GM21619 (cell line): Measurements from ENCODE around the gene YJEFN3.

Experiments used
- ATAC-seq: cut with Tn5 transposase; IDR thresholded peaks from one replicate; pipeline ENCODE4 v1.9.1; 2021; ENCODE audit not compliant: unreplicated experiment

The YJEFN3 gene

DNA sequence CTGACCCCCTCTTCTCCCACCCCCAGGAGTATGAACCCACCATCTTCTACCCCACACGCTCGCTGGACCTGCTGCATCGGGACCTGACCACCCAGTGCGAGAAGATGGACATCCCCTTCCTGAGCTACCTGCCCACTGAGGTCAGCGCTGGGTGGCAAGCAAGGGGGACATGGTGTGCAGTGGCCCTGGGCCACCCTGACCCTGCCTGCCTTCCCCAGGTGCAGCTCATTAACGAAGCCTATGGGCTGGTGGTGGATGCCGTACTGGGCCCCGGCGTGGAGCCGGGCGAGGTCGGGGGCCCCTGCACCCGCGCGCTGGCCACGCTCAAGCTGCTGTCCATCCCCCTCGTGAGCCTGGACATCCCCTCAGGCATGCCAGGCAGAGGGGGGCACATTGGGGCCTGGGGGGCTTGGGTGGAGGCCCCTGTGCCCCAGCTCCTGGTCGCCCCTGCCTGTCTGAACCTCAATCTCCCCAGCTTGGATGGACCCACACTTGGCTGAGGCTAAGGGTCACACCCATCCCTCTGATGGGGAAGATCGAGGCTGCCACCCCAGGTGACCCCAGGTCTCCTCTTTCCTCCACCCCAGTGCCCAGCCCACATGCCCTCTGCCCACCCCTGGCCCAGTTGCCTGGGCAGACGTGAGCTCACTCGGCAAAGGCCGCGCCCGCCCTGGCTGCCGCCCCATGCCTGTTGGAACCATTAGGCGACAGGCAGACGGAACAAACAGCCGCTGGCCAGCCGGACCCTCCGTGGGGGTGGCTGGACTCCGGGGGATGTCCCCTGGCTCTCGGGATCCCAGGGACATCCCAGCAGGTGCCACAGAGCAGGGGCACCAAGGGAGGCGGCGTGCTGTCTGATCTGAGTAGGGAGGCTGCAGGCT lies 6.8 kb downstream of the YJEFN3 start:
- ATAC-seq: no peak

DNA sequence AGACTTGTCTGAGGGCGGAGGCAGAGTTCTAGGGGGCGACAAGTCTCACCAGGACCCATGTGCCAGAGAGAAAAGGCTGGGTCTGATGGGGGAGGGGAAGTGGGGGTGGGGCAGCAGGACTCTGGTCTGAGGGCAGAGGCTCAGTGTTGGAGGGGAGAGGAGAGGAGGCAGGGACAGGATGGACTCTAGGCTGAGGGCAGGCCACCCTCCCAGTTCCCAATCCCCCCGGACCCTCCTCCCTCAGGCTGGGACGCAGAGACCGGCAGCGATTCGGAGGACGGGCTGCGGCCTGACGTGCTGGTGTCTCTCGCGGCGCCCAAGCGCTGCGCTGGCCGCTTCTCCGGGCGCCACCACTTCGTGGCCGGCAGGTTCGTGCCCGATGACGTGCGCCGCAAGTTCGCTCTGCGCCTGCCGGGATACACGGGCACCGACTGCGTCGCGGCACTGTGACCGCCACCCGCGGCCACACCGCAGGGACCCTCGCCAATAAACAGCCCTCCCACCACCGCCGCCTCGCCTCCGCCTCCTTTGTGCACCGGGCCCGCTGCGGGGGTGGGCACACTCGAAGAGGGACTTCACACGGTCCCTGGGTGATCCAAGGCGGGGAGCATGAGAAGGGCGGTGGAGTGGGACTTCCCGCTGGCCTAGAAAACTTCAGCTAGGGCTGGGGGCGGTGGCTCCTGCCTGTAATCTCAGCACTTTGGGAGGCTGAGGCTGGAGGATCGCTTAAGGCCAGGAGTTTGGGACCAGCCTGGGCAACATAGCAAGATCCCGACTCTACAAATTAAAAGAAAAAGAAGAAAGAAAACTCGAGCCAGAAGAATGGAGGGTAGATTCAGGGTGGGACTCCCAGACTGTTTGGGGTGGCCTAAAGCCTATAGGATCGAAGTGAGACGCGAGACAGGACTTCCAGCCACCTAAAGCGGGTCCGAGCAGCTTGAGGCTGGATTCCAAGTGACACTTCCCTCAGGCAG lies 8.7 kb downstream of the YJEFN3 start:
- no peak for ATAC-seq

DNA sequence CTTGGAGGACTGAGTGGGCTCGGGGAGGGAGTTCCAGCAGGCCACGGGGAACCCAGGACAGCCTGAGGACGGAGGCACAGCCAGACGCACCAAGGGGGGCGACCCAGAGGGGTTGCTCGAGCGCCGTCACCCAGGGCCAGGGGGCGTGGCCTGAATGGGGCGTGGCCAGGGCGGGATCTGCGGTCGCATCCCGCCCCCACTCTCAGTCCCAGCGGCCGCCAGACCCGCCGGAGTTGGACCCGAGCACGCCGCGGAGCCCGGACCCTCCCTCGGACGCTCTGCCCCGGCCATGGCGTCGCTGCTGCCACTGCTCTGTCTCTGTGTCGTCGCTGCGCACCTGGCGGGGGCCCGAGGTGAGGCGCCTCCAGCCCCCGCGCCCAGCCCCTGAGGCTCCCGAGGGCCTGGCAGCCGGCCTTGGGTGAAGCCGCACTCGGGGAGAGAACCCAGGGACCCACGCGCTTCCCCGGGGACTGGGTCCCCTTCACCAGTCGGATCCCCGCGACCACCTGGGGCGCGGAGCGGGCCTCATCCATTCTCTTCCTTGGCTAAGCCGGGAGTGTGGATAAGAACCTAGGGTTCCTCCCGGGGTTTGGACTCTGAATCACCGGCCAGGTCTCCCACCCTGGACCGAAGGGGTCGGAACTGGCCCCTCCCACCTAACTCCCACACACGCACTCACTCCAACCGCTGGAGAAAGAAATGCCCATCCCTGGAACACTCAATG lies 9.5 kb downstream of the YJEFN3 start, which contains the start of gene CILP2:
TSS of gene CILP2 (plus strand) at position 205 of the 724 bp plus-strand sequence. CDS start at position 290, 85 bp downstream.
- no peak for ATAC-seq

DNA sequence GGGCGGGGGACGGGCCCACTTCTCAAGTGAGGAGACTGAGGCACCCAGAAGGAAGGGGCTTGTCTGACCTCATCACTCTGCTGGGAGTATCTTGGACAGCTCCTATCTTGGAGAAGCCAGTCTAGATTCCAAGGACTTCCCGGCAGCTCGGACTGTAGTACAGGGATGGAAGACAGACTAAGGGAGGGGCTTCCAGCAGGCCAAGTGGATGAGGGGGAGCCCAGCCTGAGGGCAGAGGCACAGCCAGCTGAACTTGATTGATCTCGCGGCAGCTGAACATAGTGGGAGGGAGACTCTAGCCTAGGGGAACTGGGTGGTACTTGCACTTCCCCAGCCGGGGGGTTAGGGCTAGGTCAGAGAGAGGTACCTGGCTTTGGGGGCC lies 10.1 kb downstream of the YJEFN3 start:
- no peak for ATAC-seq

DNA sequence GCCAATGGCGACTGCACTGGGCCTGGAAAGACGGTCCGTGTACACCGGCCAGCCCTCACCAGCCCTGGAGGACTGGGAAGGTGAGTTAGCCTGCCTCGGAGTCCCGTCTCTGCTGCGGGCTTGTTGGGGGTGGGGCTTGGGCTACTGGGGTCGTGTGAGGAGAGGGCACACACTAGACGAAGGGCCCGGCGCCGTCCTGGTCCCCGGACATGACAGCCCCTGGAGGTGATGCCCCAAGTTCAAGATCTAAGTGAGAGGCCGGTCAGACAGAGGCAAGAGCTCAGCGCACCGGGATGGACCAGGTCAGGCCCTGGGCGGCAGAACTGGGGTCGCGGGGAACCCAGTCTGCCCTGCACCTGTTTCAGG lies 11.0 kb downstream of the YJEFN3 start:
- ATAC-seq: no peak

DNA sequence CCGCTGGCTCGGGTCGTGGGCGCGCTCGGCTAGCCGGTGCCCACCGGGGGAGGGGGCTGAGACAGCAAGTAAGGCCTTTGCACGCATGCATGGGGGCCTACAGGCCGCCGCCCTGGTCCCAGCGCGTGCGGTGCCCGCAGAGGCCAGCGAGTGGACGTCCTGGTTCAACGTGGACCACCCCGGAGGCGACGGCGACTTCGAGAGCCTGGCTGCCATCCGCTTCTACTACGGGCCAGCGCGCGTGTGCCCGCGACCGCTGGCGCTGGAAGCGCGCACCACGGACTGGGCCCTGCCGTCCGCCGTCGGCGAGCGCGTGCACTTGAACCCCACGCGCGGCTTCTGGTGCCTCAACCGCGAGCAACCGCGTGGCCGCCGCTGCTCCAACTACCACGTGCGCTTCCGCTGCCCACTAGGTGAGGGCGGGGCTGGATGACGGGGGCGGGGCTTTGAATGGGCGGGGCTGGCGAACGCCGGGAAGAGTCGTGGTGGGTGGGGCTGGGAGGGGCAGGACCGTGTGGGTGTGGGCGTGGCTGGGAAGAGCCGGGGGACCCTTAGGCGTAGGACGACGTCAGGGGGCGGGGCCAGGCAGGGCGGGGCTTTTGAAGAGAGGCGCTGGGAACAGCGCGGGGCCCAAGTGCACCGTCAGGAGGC lies 11.5 kb downstream of the YJEFN3 start:
- ATAC-seq: no peak

DNA sequence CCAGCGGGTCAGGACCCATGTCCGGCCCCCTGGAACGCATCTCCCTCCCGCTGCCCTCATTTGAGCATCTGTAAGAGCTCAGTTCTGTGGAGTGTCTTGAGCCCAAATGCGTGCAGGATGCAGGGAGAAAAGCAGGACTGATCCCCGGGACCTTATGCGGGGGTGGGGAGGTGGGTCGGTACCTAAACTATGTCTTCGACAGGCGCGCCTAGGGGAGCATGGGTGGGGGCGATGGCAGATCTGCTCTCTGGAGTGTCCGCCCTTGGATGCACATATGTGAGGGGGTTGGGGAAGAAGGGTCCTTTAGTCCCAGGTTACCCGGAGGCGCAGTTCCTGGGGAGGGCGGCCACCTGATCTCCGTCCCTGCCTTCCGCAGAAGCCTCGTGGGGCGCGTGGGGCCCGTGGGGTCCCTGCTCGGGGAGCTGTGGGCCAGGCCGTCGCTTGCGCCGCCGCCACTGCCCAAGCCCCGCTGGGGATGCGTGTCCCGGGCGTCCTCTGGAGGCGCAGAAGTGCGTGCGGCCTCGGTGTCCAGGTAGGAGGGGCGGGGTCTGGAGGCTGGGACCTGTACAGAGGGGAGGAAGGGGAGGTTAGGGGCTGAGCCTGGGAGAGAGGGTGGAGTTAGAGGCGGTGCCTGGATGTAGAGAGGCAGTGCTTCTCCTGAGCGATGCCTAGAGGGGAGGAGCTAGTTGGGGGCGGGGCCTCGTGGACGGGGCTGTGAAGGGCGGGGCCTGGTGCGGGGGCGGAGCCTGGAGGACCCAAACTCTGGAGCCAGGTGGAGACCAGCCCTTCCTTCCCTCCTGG lies 12.2 kb downstream of the YJEFN3 start:
- peak; percentile 62 for ATAC-seq

DNA sequence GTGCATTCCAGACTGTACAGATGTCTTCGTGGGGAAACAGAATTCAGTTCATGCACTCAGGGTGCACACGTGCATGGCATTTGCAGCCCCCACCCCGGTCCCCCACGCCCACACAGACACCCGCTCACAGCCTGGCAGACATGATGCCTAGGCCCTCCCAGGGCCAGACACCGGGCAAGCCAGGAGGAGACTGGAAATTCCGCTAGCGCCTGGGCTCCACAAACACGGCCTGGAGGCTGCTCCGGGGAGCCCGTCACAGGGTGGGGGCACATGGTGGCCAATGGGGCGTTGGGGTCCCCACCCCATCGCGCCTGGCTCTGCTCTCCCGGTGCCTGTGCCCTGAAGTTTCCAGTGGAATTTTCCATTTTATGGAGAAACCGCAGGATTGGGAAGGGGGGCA lies 12.9 kb downstream of the YJEFN3 start:
- ATAC-seq: no peak

DNA sequence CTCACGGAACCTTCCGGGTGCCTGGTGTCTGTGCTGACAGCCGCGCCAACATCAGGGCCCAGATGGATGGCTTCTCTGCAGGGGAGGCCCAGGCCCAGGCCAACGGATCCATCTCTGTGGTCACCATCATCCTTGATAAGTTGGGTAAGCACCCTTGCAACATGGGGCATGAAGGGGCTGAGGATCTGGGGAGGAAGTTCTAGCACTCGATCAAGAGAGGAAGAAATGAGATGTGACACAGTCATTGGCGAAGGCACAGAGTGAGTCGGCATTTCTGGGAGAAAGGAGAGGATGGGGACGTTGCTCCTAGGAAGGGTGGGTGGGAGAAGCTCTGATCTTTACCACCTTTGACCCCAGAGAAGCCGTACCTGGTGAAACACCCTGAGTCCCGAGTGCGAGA lies 13.8 kb downstream of the YJEFN3 start:
- no peak for ATAC-seq

DNA sequence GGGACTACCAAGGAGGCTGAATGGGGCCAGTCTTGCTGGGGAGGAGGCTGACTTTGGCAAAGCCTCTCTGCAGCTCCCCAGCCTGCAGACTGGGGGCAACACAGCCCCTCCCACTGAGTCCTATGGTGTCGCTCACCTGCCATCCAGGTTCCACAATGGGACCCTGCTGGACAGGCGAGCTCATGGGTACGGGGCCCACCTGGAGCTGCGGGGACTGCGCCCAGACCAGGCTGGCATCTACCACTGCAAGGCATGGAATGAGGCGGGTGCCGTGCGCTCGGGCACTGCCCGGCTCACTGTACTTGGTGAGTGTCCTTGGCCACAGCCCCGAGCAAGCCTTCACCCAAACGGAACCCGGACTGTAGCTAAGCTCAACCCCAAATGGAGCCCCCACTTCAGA lies 14.4 kb downstream of the YJEFN3 start:
- ATAC-seq: no peak

DNA sequence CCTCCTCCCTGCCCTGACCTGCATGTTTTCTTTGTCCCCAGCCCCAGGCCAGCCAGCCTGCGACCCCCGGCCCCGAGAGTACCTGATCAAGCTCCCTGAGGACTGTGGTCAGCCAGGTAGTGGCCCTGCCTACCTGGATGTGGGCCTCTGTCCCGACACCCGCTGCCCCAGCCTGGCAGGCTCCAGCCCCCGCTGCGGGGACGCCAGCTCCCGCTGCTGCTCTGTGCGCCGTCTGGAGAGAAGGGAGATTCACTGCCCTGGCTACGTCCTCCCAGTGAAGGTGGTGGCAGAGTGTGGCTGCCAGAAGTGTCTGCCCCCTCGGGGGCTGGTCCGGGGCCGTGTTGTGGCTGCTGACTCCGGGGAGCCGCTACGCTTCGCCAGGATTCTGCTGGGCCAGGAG lies 14.9 kb downstream of the YJEFN3 start:
- no peak for ATAC-seq

DNA sequence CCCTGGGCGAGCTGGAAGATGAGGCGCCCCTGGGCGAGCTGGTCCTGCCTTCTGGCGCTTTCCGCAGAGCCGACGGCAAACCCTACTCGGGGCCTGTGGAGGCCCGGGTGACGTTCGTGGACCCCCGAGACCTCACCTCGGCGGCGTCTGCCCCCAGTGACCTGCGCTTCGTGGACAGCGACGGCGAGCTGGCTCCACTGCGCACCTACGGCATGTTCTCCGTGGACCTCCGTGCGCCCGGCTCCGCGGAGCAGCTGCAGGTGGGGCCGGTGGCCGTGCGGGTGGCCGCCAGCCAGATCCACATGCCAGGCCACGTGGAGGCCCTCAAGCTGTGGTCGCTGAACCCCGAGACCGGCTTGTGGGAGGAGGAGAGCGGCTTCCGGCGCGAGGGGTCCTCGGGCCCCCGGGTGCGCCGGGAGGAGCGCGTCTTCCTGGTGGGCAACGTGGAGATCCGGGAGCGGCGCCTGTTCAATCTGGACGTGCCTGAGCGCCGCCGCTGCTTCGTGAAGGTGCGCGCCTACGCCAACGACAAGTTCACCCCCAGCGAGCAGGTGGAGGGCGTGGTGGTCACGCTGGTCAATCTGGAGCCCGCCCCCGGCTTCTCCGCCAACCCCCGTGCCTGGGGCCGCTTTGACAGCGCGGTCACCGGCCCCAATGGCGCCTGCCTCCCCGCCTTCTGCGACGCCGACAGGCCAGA lies 15.7 kb downstream of the YJEFN3 start:
- ATAC-seq: no peak

DNA sequence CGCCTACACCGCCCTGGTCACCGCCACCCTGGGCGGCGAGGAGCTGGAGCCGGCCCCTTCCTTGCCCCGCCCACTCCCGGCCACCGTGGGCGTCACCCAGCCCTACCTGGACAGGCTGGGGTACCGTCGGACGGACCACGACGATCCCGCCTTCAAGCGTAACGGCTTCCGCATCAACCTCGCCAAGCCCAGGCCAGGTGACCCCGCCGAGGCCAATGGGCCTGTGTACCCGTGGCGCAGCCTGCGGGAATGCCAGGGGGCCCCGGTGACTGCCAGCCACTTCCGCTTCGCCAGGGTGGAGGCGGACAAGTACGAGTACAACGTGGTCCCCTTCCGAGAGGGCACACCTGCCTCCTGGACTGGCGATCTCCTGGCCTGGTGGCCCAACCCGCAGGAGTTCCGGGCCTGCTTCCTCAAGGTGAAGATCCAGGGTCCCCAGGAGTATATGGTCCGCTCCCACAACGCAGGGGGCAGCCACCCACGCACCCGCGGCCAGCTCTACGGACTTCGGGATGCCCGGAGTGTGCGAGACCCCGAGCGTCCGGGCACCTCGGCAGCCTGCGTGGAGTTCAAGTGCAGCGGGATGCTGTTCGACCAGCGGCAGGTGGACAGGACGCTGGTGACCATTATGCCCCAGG lies 16.4 kb downstream of the YJEFN3 start:
- ATAC-seq: no peak

DNA sequence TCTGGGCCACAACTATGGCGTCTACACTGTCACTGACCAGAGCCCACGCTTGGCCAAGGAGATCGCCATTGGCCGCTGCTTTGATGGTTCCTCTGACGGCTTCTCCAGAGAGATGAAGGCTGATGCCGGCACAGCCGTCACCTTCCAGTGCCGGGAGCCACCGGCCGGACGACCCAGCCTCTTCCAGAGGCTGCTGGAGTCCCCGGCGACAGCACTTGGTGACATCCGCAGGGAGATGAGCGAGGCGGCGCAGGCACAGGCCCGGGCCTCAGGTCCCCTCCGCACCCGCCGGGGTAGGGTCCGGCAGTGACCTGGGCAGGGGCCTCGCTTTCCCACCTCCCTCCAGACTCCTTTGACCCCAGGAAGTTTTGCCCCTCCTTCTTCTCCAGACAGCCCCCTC lies 17.0 kb downstream of the YJEFN3 start:
- no peak for ATAC-seq

DNA sequence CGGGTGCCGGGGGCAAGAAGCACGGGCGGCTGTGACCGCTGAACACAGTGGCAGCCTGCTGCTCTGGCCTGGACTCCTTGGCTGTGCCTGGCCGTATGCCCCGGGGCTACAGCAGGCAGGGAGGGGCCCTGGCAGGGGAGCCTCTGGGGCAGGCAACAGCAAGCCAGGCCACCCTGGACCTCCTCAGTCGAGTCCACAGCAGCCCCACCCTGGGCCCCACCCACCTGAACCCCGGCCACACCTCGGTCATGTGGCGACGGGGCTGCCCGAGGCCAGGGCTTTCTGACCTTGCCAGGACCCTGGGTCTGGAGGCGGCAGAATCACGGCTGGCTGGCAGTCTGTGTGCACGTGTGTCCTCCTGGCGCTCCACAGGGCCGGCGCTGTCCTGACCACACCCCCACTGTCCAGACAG lies 18.0 kb downstream of the YJEFN3 start:
- no peak for ATAC-seq

DNA sequence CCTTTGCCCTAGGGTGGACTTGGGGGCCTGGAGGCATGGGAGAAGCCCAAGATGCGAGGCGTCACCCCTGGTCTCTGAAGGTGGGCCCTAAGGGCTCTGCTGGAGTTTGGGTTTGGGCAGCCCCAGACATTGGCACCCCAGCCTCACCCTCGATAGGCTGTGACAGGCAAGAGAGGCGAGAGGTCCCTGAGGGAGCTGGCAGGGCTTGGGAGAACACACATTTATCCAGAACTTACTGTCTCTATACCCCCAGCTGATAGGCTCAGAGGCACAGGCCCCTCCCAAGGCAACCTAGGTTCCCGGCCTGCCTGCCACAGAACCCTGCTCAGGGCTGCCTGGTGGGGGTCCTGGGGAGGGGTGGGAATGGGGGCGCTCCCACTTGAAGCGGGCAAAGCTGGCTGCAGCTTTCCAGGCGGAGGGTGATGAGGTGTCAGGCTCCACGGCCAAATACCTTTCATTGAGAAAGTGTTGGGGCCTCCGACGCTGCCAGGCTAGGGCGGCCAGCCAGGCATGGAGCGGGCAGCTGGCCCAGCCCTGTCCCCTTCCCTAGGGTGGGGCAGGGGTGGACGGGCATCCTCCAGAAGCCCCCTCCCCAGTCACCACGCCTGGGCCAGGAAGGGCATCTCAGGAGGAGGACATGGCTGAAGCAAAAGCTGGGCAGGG lies 19.1 kb downstream of the YJEFN3 start:
- ATAC-seq: no peak

DNA sequence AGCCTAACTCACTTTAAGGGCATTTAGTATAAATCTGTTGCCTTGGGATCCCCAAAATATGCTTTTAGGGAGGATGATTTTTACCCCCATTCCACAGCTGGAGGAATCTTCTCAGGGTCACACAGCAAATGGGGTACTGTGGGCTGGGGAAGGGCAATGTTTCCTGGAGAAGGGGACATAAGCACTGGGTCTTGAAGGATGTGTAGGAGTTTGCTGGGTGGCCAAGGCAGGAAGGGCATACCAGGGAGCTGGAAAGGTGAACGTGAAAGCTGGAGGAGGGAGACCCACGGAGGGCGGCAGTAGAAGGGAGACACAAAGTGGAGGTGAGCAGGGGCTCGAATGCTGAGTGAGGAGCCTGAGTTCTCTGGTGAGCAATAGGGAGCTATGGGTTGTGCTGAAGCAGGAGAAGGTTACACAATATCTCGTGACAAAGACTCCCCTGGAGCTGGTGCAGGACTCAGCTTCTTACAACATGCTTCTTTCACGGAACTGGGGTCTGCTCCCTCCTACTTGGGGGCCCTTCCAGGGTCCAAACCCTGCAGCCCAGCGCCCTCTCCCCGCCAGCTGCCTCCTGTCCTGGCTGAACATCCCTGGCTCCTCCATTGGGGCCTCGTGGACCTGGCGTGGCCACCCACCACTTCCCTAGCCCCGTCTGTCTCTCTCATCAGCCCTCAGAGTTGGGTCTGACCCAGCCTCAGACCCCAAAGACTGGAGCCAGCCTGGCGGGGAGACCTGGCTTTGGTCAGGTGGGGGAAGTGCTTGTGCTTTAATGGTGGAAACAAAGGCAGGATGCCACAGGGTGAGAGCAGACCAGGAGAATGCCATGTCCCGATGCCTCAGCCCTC lies 20.4 kb downstream of the YJEFN3 start:
- no peak for ATAC-seq
